Mucosa of gallbladder (tissue), 1 donor: ENCODE results near the gene POM121L2. TPM values are rescaled to one million over a fixed set of nuclear protein-coding genes. Genes with fewer than 3 reads are reported as not detected.
"Not testable (repeated sequence)": the region's sequence is repeated elsewhere in the genome, so short reads cannot be mapped to it uniquely, and the experiment has no call there.

ENCODE experiments used
- DNase-seq: peaks from one replicate; pipeline ENCODE4 v3.0.0-alpha.2; 2020; ENCODE audit warnings: low spot score
- total RNA-seq: library from RNA; stranded (reverse); gene quantifications from one replicate; pipeline ENCODE4 v1.2.1, GENCODE V29; 2021
- donor health status: DM: no; HTN: no; CAD: no.

The POM121L2 gene
- total RNA-seq, 1 donor from 2014 or later, result not detected

GRCh38 chr6:27294409-27294808, 17.7 kb downstream of the POM121L2 start:
- DNase-seq, result no peak

- no peak for DNase-seq
These were observed 18.5 kb downstream of the POM121L2 start for GRCh38 chr6:27293436-27294098.

- DNase-seq, result no peak
These were observed 21.2 kb downstream of the POM121L2 start for GRCh38 chr6:27290850-27291208.

- no peak for DNase-seq
These were observed 21.8 kb downstream of the POM121L2 start for GRCh38 chr6:27290065-27290849.

- DNase-seq, result no peak
These were observed 23.7 kb downstream of the POM121L2 start for GRCh38 chr6:27288136-27289044.

GRCh38 chr6:27287751-27288135, 24.3 kb downstream of the POM121L2 start:
- DNase-seq, result no peak

- no peak for DNase-seq
These were observed 25.9 kb downstream of the POM121L2 start for GRCh38 chr6:27286141-27286540.

GRCh38 chr6:27283279-27283678, 28.8 kb downstream of the POM121L2 start:
- no peak for DNase-seq

- DNase-seq, result no peak
These were observed 30.5 kb downstream of the POM121L2 start for GRCh38 chr6:27281569-27281968.

GRCh38 chr6:27281105-27281539, 31.0 kb downstream of the POM121L2 start:
- DNase-seq, result no peak

- DNase-seq, result no peak
These were observed 31.5 kb downstream of the POM121L2 start for GRCh38 chr6:27280540-27281000.

GRCh38 chr6:27280064-27280539, 32.0 kb downstream of the POM121L2 start:
- no peak for DNase-seq

- DNase-seq, result no peak
These were observed 32.5 kb downstream of the POM121L2 start for GRCh38 chr6:27279513-27280063.

GRCh38 chr6:27275025-27275956, 36.8 kb downstream of the POM121L2 start:
- no peak for DNase-seq

GRCh38 chr6:27273783-27274182, 38.3 kb downstream of the POM121L2 start:
- DNase-seq, result no peak

GRCh38 chr6:27268803-27269202, 43.3 kb downstream of the POM121L2 start:
- no peak for DNase-seq

GRCh38 chr6:27267857-27268434, 44.1 kb downstream of the POM121L2 start:
- DNase-seq, result no peak

GRCh38 chr6:27267003-27267402, 45.1 kb downstream of the POM121L2 start:
- not testable (repeated sequence) for DNase-seq

- no peak for DNase-seq
These were observed 48.2 kb downstream of the POM121L2 start for GRCh38 chr6:27263886-27264285.

GRCh38 chr6:27260836-27261375, 51.2 kb downstream of the POM121L2 start:
- no peak for DNase-seq
